Kidney capillary endothelial cell (primary cell): ENCODE data around the gene CLRN2.
A peak's percentile ranks its signal among the peaks of the same experiment; 100 is the strongest.
"Not testable (repeated sequence)": the region's sequence is repeated elsewhere in the genome, so short reads cannot be mapped to it uniquely, and the experiment has no call there.

ENCODE experiments used
- DNase-seq: peaks from one replicate; pipeline ENCODE4 v3.0.0-alpha.2; 2018; ENCODE audit warnings: low spot score

The CLRN2 gene

GRCh38 chr4:17545374-17546140 is 30.6 kb downstream of the CLRN2 start:
- DNase-seq = no peak

- DNase-seq = no peak
Observed at GRCh38 chr4:17546222-17546621, 31.3 kb downstream of the CLRN2 start.

DNA sequence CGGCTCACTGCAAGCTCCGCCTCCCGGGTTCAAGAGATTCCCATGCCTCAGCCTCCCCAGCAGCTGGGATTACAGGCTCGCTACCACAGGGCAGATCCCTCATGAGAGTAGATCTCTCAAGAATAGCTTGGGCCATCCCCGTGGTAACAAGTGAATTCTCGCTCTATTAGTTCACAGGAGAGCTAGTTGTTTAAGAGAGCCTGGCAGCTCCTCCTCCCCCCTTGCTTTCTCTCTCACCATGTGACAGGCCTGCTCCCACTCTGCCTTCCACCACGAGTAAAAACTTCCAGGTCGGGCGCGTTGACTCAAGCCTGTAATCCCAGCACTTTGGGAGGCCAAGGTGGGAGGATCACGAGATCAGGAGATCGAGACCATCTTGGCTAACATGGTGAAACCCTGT is 31.7 kb downstream of the CLRN2 start:
- no peak for DNase-seq

DNA sequence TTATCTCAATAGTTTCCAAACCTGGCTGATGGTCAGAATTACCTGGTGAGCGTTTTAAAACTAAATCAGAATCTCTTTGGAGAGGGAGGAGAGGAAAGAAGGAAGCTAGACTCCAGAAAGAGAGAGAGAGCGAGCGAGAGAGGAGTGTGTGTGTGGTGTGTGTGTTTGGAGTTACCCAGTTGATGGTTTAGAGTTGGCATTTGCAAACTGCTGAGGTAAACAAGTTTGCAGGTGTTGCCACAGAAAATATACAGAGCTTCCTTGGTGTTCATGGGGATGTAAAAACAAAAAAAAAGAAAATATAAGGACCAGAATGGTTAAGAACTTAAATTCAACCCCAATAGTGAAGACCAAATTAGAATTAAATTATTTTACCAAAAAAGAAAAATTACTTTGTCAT is 35.6 kb downstream of the CLRN2 start:
- DNase-seq = no peak

DNA sequence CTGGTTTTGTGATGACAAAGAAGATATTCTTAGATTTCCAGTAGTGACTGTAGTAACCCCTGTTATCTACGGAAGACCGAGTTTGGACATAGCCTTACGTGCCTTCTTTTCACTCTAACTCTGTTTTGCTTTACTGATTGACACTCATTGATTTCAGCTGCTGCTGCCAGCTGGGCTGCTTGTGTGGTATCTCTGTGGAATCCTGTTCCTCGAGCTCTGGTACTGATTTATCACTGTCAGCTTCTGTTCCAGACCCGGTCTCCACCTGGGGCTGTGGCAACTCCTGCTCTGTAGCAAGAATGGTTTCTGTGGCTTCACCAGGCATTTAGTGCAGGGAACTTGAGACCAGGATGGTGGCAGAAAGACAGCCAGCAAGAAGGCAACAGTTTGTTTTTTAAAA is 37.5 kb downstream of the CLRN2 start:
- DNase-seq = no peak

DNA sequence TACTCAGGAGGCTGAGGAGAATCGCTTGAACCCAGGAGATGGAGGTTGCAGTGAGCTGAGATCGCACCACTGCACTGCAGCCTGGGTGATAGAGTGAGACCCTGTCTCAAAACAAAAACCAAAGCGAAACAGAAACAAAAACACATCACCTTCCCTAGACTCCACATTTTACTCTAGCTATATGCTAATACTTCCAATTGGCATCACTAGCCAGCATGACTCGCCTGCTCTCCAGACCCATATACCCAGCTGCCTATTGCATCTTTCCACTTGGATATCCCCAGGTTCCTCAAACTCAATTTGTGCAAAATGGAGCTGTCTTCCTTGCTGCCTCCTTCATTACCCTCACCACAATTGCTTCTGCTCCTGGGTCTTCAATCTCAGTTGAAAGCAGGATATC is 39.6 kb downstream of the CLRN2 start:
- no peak for DNase-seq

- DNase-seq = no peak
Observed at GRCh38 chr4:17556498-17556897, 41.5 kb downstream of the CLRN2 start.

- DNase-seq = no peak
Observed at GRCh38 chr4:17557880-17558279, 42.9 kb downstream of the CLRN2 start.

- no peak for DNase-seq
Observed at GRCh38 chr4:17558941-17559708, 44.2 kb downstream of the CLRN2 start.

- no peak for DNase-seq
Observed at GRCh38 chr4:17559709-17560048, 44.7 kb downstream of the CLRN2 start.

DNA sequence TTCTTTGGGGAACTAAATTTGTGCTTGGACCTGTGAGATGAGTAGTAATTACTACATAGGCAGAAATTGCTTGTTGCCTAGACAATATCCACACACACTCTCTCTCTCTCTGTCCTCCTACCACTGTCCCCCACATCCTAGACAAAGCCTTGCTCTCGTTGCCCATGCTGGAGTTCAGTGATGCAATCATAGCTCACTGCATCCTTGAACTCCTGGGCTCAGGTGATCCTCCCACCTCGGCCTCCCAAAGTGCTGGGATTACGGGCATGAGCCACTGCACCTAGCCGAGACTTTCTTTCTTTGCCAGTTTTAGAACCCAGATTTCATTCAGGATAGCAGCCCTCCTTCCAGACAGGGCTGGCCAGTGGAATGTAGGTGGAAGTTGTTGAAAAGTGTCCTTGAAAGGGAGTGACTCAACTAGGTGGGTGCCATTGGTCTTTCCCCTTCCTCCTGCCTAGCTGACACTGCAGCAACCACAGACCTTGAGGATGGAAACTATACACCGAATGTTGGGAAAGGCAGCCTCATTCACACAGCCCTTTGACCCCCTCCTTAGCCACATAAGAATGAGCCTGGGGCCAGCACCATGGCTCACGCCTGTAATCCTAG is 45.2 kb downstream of the CLRN2 start:
- no peak for DNase-seq

GRCh38 chr4:17561195-17561909 is 46.4 kb downstream of the CLRN2 start:
- peak; percentile 32 for DNase-seq

GRCh38 chr4:17562157-17562556 is 47.2 kb downstream of the CLRN2 start:
- no peak for DNase-seq

DNA sequence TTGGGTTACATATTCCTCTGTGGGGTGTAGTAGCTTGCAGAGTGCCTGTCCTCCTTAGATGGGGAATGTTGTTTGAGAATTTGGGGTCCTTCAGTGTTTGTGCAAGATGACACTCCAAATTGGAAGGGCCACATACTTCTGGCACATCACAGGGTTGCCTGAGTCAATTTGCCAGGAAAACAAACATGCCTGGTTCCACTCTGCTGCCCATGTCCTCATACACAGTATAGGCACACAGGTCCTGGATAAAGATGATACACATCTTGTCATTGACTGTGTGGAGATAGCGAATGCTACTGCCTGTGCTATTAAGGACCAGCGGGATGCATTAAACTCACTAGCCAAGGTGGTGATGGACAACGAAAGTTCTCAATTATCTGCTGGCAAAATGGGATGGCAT is 50.9 kb downstream of the CLRN2 start:
- DNase-seq = no peak

- DNase-seq = no peak
Observed at GRCh38 chr4:17567271-17567670, 52.3 kb downstream of the CLRN2 start.

GRCh38 chr4:17574206-17574605 is 59.2 kb downstream of the CLRN2 start:
- DNase-seq = no peak

DNA sequence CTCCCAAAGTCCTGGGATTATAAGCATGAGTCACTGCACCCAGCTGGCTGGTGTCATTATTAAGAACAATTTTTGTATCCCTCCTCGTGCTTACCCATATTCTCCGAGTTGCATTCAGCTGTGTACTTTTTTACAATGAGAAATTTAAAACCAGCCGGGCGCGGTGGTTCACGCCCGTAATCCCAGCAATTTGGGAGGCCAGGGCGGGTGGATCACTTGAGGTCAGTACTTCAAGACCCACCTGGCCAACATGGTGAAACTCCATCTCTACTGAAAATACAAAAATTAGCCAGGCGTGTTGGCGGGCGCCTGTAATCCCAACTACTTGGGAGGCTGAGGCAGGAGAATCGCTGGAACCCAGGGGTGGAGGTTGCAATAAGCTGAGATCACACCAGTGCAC is 60.2 kb downstream of the CLRN2 start:
- not testable (repeated sequence) for DNase-seq
